SJSA1 (cell line): ENCODE data around the gene DGKG. TPM values are rescaled to one million over a fixed set of nuclear protein-coding genes. Genes with fewer than 3 reads are reported as not detected.

ENCODE experiments used
- DNase-seq, 2 experiments: peaks; one replicate each; pipeline ENCODE4 v3.0.0-alpha.2; 2015 to 2020; ENCODE audit warnings: low spot score in 2 of 2, low read depth in 1 of 2
- H3K27ac ChIP-seq: fragments of 250-450 bp; sonication (Bioruptor Pico); 2 replicates; pipeline ENCODE4 v1.5.1; 2020; ENCODE audit warnings: mild to moderate bottlenecking, moderate library complexity
- H3K27me3 ChIP-seq: fragments of 250-450 bp; sonication (Bioruptor Pico); replicated peaks from 2 replicates; pipeline ENCODE4 v1.5.1; 2020; ENCODE audit warnings: mild to moderate bottlenecking, moderate library complexity
- H3K36me3 ChIP-seq: fragments of 250-450 bp; sonication (Bioruptor Pico); 2 replicates; pipeline ENCODE4 v1.5.1; 2020; ENCODE audit warnings: mild to moderate bottlenecking
- H3K4me1 ChIP-seq: fragments of 250-450 bp; sonication (Bioruptor Pico); replicated peaks from 2 replicates; pipeline ENCODE4 v1.6.1; 2021; ENCODE audit warnings: mild to moderate bottlenecking
- H3K4me3 ChIP-seq: fragments of 250-450 bp; sonication (Bioruptor Pico); 2 replicates; pipeline ENCODE4 v1.5.1; 2020; ENCODE audit warnings: mild to moderate bottlenecking
- H3K9me3 ChIP-seq: fragments of 250-450 bp; sonication (Bioruptor Pico); replicated peaks from 2 replicates; pipeline ENCODE4 v1.5.1; 2020; ENCODE audit warnings: mild to moderate bottlenecking
- total RNA-seq: library from RNA; depleted of rRNA; stranded (reverse); fragments of >200 nt; shearing (Covaris generic); gene quantifications from 2 replicates; pipeline ENCODE4 v1.2.3, GENCODE V29; 2014

The DGKG gene
- total RNA-seq, 1 experiment from 2014 or later: 0.97 TPM

DNA sequence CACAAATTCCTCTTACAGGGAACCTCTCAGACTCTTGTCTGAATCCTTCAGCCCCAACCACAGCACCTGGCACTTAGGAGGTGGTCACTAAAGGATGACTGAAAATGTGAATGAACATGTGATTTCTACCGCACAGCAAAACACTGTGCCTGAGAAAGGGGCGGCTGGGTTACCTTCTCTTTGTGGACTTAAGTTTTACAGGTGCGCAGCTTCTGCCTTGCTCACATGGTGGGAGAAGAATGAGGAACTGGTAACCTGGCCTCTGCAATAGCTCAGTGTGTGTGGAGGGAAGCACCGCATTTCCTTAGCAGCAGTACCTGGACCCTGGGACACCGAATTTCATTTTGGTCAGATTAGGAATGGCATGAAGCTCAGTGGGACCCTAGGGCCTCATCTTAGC, 243.3 kb downstream of the DGKG start:
- H3K4me1 ChIP-seq: no peaks in the 10 kb centered on the region
- no peak for DNase-seq
- no peaks in the 10 kb centered on the region for H3K36me3 ChIP-seq
- no peaks in the 10 kb centered on the region for H3K9me3 ChIP-seq
- no peak overlapping the region for H3K4me3 ChIP-seq
- H3K27me3 ChIP-seq: no peaks in the 10 kb centered on the region
- no peak overlapping the region for H3K27ac ChIP-seq

DNA sequence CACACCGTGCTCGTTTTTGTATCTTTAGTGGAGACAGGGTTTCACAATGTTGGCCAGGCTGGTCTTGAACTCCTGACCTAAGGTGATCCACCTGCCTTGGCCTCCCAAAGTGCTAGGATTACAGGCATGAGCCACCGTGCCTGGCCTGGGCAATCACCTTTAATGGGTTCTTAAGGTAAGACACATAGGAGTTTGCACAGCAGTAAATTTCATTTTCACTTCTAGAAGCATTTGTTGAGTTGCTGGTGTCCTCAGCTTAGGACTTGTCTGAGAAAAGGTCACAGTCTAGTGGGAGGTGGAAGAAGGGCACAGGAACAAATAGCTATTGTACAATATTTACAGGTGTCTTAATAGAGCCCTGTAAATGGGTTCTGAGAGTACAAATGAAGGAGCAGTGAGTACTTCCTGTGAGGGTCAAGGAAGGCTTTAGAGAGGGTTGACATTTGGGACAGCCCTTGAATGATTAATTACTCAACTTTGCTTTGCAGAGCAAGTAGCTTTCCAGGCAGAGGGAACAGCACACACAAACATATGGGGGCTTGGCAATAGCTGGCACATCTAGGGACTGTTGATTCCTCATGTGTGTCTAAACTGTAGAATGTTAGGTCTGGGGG, 244.4 kb downstream of the DGKG start:
- no peak for DNase-seq
- no peaks in the 10 kb centered on the region for H3K27me3 ChIP-seq

DNA sequence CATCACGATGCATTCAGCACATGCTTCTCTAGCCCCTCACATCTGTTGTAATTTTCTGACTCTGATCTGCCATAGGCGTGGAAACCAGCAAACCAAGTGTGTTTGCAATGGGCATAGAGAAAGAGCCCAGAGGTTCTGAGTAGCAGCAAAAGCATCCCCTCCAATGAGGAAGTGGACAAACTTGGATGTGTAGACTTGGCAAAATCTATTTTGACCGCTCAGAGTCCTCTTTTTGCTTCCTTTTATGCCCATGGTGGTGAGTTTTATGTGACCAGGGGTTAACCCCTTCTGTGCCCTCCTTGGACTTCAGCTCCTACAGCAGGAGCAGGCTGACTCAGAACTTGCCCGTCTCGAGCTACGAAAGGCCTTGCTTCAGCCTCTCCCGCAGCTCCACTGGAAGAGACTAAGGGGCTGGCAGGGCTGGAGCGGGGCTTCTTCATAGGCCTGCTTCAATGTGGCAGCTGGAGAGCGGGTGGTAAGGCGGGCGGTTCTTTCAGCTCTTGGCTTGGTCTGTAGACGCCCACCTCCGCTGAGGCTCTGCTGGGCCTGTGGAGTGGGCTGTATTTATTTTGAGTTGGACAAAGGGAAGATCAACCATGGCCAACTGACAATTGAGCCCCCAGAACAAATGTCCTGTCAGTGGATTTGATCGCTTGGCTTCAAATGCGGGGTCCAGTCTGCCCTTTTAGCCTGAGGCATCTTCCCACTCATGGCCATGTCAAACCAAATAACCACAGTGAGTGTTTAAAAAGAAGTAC, 246.6 kb downstream of the DGKG start:
- Histone ChIP-seq H3K36me3 (no peaks in the 10 kb centered on the region), H3K4me3 (no peak overlapping the region), H3K9me3 (no peaks in the 10 kb centered on the region), H3K27me3 (no peaks in the 10 kb centered on the region), H3K27ac (no peak overlapping the region), H3K4me1 (peaks cover 2% of the 10 kb centered on the region)
- DNase-seq: no peak

More for the DNA sequence above, 244.4 kb downstream of the DGKG start:
- no peaks in the 10 kb centered on the region for H3K36me3 ChIP-seq
- no peaks in the 10 kb centered on the region for H3K4me1 ChIP-seq
- no peaks in the 10 kb centered on the region for H3K9me3 ChIP-seq
- H3K4me3 ChIP-seq: no peak overlapping the region
- H3K27ac ChIP-seq: no peak overlapping the region

DNA sequence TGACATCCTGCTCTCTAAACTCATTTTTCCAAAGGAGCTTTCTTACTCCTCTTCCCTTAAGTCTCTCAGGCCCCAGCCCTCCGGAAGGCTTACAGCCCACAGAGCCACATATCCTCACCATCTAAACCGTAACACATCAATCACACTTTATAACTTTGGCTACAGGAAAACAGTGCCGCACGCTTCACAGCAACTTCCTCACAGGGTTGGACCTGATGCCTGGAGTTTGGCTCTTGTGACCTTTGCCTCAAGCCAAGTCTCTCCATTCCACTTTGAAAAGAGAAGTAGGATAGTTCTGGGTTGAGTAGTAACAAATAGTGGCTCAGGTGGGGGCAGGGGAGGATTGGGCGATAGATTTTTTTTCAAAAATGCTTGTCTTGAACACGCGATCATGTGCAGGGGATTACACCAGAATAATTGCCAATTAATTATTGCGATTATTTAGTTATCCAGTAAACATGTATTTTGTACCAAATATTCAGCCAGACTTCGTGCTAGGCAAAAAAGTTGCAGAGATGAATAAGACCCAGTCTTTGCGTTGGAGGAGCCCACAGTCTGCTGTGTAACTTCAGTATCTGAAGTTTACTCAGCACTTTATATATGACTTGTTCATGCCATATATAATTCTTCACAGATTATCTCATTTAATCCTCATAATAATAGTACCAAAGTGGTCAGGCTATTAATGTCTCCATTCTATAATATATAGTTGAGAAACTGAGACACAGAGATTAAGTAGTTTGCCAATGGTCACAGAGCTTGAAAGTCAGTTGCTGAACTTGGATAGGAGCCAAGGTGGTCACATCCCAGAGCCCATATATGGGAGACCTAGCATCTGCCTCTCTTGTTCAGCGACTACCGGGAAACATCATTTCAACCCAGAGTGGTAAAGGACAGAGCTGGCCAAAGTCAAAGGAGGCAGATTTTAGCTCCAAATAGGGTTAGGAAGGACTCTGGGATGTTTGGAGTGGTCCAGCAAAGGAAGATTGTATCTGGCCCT, 250.8 kb downstream of the DGKG start:
- Histone ChIP-seq H3K4me3 (no peak overlapping the region), H3K27ac (no peak overlapping the region), H3K27me3 (no peaks in the 10 kb centered on the region), H3K9me3 (no peaks in the 10 kb centered on the region), H3K36me3 (peaks cover 4% of the 10 kb centered on the region; the same call in 1 of the 2 replicates), H3K4me1 (peaks cover 19% of the 10 kb centered on the region)
- DNase-seq: no peak

DNA sequence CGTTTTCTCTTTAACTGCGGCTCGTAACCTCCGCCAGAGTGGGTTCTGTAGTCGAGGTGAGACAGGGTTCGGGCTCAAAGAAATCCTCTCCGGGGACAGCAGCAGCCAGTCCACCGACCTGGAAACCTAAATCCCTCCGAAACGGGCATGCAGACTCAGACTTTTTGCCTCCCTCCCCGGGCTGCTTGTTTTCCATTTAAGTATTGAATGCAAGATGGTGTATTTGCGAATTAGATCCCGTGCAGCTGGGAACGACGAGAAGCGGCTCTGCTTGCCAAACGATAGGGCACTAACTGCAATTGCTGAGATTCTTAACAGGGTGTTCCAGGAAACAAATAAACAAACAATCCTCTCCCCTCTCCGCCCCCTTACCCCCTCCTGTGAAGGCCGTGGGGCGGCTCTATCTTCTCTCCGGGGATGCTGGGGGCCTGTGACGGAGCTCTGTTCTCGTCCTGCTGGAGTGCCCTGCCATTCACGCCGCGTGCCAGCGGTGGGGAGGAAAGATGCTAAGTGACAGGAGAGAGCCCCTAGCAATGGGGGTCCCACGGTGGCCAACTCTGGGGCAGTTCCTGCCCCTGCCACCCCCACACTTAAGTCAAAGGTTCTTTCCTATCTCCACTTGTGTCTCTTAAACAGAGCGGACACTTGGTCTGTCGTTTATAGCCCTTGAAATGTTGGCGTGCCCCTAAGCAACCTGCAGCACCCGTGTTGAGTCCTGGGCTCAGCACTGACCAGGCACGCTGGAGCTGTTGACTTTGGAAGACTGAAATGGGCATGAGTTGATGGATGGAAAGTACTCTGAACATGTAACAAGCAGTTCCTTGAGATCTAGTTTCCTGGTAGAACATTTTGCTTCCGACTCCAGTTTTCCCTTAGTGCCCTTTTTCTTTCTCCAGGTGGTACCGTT, 251.9 kb downstream of the DGKG start:
- H3K27ac ChIP-seq: peak overlapping the region; percentile 70
- no peaks in the 10 kb centered on the region for H3K9me3 ChIP-seq
- peaks cover 19% of the 10 kb centered on the region for H3K4me1 ChIP-seq
- H3K27me3 ChIP-seq: no peaks in the 10 kb centered on the region
- peaks cover 9% of the 10 kb centered on the region for H3K36me3 ChIP-seq
- peak overlapping the region; percentile 64 for H3K4me3 ChIP-seq
- DNase-seq: peak; percentile 5 to 50

DNA sequence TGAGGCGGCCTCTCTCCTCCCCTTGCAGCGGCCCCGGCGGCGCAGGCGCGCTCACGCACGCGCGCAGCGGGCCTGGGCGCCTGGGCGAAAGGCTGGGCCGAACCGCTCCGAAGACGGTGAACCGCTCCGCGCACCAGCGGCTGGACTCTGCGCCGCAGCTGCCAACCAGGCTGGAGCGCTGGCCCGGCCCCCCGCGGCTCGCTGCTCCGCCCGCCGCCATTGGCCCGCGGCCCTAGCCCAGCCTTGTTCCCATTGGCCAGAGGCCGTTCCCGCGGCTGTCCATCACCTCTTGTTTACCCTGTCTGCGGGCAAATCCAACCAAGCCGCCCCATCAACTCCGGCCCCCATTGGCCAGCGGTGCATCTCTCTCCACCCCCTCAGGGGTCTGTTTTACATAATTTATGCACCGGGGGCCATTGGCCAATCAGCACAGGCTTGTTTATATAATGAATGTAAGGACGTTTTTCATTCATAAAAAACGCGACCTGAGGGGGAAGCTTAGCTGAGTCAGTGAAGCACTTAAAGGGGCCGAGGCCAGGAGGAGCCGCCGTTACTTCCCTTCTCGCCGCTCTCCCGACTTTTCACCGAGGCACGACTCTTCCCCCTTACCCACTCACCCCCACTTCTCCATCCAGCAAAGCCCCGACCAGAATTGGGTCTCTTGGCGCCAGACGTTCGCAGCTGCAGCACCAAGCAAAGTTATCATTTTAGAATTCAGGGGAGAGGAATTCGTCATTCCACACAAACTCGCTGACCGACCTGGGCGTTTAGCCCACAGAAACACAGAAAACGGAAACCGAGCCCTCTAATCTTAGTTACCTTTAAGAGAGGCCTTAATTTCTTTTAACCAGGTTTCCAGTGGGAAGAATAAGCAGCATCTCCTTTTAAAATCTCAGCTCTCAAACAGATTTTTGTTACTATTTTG, 252.8 kb downstream of the DGKG start, which contains the start of gene ETV5:
Gene ETV5 (minus strand): TSS at position 149 of the 925 bp plus-strand sequence. CDS start 3,221 bp downstream, outside the sequence.
- Histone ChIP-seq H3K4me3 (peak within 1 kb of the TSS; percentile 64), H3K4me1 (peaks cover 20% of the 10 kb centered on the region), H3K9me3 (no peaks in the 10 kb centered on the region), H3K27ac (peak within 1 kb of the TSS; percentile 70), H3K27me3 (no peaks in the 10 kb centered on the region), H3K36me3 (peaks cover 13% of the 10 kb centered on the region)
- DNase-seq: peak; percentile 99

DNA sequence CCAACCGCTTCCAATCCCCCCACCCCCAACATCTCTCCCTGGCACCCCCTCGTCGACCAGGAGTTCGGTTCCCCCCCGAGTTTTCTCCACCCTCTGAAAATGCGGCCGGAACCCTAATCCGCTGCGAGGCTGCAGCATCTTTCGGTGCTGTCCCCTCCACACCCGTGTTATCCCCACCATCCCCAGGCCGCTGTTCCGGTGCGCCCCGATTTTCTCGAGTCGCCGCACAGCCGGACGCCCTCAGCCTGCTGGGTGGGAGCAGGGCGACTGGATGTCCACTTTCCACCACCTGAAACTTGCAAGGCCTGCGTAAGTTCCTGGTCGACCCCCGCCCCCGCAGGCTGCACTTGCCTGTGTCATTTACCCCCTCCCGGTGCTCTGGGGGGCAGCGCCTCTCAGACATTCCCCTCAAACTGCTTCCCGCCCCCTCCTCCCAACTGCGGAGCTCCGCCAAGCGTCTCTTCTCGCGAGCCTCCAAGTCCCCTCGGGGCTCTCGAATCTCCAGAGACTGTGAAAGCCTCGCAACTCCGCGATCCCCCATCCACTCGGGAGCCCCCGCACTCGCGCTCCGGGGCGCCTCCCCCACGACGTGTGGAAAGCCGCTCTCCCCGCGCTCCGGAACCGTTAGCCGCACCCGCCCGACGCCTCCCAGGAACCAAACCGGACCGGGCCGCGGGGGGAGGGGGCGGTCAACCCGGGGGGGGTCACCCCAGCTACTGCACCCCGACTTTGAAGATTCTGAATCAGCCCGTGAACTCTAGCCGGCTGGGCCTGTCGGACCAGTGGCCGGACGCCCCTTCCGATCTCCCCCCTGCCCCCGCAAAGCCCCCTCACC, 253.7 kb downstream of the DGKG start:
- Histone ChIP-seq H3K4me3 (peak overlapping the region; percentile 64), H3K4me1 (peaks cover 27% of the 10 kb centered on the region), H3K27ac (peak overlapping the region; percentile 54), H3K27me3 (no peaks in the 10 kb centered on the region), H3K9me3 (no peaks in the 10 kb centered on the region), H3K36me3 (peaks cover 20% of the 10 kb centered on the region)
- peak; percentile 57 to 70 for DNase-seq

DNA sequence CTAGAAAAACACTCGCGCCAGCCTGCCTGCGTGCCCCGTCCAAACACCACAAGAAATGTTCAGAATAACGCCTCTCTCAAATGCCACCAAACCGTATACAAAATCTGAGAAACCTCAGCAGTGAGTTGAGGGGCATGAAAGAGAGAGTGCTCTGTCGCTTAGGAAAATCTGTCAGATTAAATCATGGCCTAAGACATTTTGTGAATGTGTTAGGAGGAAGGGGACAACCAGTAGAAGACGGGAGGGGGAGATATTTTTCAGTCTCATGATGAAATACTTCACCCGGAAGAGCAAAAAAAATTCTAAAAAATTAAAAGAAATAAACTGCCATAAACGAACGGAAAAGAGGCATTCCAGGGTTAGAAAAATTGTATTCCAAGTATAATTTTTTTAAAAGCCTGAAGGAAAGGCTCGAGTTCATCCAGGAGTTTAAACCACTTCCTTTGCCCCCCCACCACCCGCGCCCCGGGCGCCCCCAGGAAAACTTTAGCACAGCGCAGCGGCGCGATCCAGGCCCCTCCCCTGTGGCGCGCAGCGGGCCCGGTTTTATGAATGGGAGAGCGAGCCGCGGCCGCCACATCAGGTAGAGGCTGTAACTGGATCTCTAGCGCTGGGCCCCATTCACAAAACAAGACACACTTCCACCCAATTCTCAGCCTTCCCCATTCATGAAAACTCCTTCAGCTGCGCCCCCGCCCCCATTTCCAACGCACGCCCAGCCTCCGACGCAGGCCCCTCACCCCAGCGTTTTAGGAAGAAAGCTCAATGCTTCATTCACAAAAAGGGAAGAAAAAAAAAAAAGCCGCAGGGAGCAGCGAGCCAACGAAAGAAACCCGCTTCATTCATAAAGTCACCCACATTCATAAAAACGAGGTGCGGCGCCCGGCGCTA, 254.6 kb downstream of the DGKG start:
- peak; percentile 60 to 66 for DNase-seq
- Histone ChIP-seq H3K4me3 (peak overlapping the region; percentile 64), H3K27ac (peak overlapping the region; percentile 32), H3K36me3 (peaks cover 20% of the 10 kb centered on the region), H3K4me1 (peaks cover 27% of the 10 kb centered on the region), H3K27me3 (no peaks in the 10 kb centered on the region), H3K9me3 (no peaks in the 10 kb centered on the region)

DNA sequence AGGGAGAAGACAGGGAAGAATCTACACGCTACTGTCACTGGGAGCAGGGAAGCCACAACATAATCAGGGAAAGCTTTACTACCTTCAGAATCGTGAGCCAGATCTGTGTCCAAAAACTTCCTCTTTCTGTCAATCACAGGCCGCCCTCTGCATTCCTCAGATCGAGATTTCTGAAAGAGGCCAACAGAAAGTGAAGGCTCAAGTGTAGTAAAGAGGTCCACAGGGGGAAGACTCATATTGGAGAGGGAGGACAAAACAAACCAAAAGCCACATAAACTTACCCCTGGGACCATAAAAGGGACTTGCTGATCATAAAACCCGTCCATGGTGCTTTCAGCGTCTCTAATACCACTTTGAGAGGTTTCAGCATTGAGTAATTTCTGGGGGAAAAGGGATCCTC, 256.5 kb downstream of the DGKG start:
- Histone ChIP-seq H3K9me3 (no peaks in the 10 kb centered on the region), H3K4me1 (peaks cover 27% of the 10 kb centered on the region), H3K4me3 (no peak overlapping the region), H3K27ac (no peak overlapping the region), H3K27me3 (no peaks in the 10 kb centered on the region), H3K36me3 (peaks cover 25% of the 10 kb centered on the region)
- no peak for DNase-seq

DNA sequence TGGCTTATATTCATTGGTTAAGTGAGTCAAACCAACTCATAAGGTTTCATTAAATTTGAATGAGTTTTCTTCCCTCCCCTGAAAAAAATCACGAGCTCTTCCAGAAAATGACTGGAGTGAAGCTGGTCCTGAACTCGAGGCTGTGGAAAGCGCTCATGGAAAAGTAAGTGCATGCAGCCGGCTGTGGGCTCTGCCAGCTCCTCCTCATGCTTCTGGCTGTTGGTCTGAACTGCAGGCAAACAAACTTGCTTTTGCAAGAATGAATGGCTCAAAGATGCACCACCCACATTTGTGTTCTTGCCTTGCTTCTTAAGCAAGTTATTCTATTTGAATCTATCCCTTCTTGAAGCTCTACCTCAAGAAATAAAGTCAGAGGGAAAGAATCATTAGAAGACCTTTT, 259.3 kb downstream of the DGKG start:
- no peak for DNase-seq
- Histone ChIP-seq H3K4me1 (peaks cover 22% of the 10 kb centered on the region), H3K27ac (no peak overlapping the region), H3K4me3 (no peak overlapping the region), H3K36me3 (peaks cover 25% of the 10 kb centered on the region), H3K27me3 (no peaks in the 10 kb centered on the region), H3K9me3 (no peaks in the 10 kb centered on the region)

DNA sequence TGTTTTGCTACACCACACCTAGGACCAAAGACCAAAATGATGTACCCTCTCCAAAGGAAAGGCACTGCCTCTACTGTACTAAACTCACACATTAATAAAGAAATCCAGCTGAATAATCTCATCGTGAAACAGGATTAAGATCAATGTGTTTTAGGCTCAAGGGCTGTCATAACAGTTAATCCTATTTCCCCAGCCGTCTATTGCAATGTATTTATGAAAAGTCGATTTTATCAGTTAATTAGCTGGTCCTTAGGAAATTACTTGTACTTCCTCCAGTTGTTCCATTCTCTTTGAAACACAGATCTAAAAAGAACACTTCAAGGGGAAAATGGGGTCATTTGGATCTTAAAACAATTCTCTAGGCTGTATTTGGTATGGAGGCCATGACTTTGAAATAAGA, 261.6 kb downstream of the DGKG start:
- Histone ChIP-seq H3K27me3 (no peaks in the 10 kb centered on the region), H3K4me3 (no peak overlapping the region), H3K4me1 (peaks cover 17% of the 10 kb centered on the region), H3K36me3 (peaks cover 28% of the 10 kb centered on the region), H3K27ac (no peak overlapping the region), H3K9me3 (no peaks in the 10 kb centered on the region)
- no peak for DNase-seq
